D721Med (cell line): ENCODE measurements around the gene TMEM150C.

Source experiments
- DNase-seq: peaks from one replicate; pipeline ENCODE4 v3.0.0; 2011; ENCODE audit warnings: low spot score; ENCODE audit not compliant: insufficient read length
- FAIRE-seq: peaks from 2 replicates; lab custom pipeline; 2011; peaks lifted over from hg19 to GRCh38; lab: Jason Lieb, UNC
- CTCF ChIP-seq: IDR thresholded peaks from 2 replicates; pipeline ENCODE4 v1.5.1; 2012; ENCODE audit warnings: mild to moderate bottlenecking, control low read depth; ENCODE audit not compliant: insufficient read depth; ENCODE audit errors: missing control alignments

Gene TMEM150C

GRCh38 chr4:82501154-82501442 lies 60.7 kb downstream of the TMEM150C start:
- TF ChIP-seq CTCF = no peak
- FAIRE-seq (no peak), DNase-seq (no peak)

- no peak for TF ChIP-seq CTCF
- DNase-seq (no peak), FAIRE-seq (no peak)
Measured at GRCh38 chr4:82500435-82501153, 61.2 kb downstream of the TMEM150C start.

GRCh38 chr4:82499738-82500434 lies 61.9 kb downstream of the TMEM150C start:
- no peak for DNase-seq
- TF ChIP-seq CTCF = no peak
- FAIRE-seq = no peak

- FAIRE-seq = no peak
Measured at GRCh38 chr4:82496349-82496748, 65.4 kb downstream of the TMEM150C start.

GRCh38 chr4:82495666-82496065 lies 66.1 kb downstream of the TMEM150C start:
- TF ChIP-seq CTCF = no peak
- no peak for FAIRE-seq
- DNase-seq = no peak

More at GRCh38 chr4:82496349-82496748, 65.4 kb downstream of the TMEM150C start:
- TF ChIP-seq CTCF = no peak
- no peak for DNase-seq

- DNase-seq (no peak), FAIRE-seq (no peak)
- no peak for TF ChIP-seq CTCF
Measured at GRCh38 chr4:82493721-82494425, 67.9 kb downstream of the TMEM150C start.
